GM19463 (cell line): Measurements from ENCODE around the gene SLC27A6.
"Not testable (repeated sequence)": the region's sequence is repeated elsewhere in the genome, so short reads cannot be mapped to it uniquely, and the experiment has no call there.

ENCODE experiments used
- ATAC-seq: cut with Tn5 transposase; IDR thresholded peaks from one replicate; pipeline ENCODE4 v1.9.1; 2021; ENCODE audit warnings: mild to moderate bottlenecking, moderate library complexity; ENCODE audit not compliant: unreplicated experiment

The SLC27A6 gene

GRCh38 chr5:128988476-128988875 lies 23.2 kb downstream of the SLC27A6 start:
- ATAC-seq = no peak

GRCh38 chr5:129001841-129002526 lies 36.7 kb downstream of the SLC27A6 start:
- ATAC-seq = no peak

DNA sequence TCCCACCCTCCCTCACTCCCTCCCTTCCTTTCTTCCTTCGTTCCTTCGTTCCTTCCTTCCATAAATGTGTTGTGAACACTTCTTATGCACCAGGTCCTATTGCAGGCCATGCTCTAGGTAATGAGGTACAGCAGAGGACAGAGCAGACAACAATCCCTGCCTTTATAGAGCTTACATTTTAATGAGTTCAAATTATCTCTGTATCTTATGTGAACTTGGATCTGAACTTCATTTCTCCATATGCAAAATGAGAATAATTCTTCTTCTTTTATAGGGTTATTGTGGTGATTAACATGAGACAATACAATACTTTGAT lies 37.2 kb downstream of the SLC27A6 start:
- ATAC-seq = no peak

DNA sequence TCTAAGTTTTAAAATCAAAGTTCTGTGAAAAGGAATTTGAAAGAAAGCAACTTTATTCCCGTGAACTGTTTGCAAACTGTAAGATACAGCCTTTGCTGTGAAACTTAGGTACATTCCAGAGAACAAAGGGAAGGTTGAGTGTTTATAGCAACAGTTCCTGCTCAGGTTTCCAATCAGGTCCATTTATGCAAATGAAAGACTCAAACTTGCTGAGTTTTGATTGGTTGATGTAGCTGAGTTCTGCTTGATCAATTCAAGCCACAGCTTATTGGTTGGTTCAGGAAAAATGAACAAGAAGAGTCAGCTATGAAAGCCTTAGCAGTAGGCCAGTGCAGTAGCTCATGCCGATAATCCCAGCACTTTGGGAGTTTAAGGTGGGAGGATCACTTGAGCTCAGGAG lies 37.9 kb downstream of the SLC27A6 start:
- ATAC-seq = no peak

- no peak for ATAC-seq
Measured at GRCh38 chr5:129014185-129014584, 48.9 kb downstream of the SLC27A6 start.

GRCh38 chr5:129018837-129019236 lies 53.5 kb downstream of the SLC27A6 start:
- ATAC-seq = no peak

DNA sequence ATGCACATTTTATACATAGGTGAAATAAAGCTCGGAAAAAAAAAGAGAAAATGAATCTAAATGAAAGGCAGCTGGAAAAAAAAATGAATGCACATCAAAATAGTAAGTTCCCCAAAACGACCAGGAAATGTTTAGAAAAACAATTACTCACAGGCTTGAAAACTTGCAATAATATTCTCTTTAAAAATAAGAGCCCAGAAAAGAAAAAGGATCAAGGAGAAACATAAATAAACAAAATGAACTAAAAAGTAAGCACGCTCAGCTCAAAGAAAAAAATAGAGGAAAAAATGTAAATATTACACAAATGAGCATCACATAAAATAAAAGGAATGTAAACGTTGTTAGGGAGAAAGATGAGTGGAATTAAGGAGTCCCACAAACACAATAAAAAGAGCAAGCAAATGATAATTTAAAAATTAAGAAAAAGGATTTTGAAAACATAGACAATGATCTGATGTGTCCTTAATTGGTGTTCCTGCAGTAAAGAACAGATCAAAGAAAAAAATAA lies 54.2 kb downstream of the SLC27A6 start:
- no peak for ATAC-seq

DNA sequence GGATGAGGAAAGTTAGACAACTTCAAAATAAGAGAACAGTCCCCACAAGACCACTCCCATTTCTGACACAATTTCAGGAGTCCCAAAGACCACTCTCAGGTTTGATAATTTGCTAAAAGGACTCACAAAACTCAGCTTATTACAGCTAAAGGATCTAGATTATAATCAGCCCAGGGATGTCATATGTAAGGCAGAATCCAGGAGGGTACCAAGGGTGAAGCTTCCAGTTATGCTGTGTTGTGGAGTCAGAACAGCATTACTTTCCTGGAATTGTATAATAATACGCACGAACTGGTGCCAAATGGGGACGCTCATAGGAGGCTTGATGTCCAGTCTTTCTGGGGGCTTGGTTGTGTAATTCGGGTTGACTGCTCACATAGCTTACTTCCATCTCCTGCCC lies 55.4 kb downstream of the SLC27A6 start:
- ATAC-seq = no peak

- ATAC-seq = no peak
Measured at GRCh38 chr5:129021744-129022143, 56.5 kb downstream of the SLC27A6 start.

DNA sequence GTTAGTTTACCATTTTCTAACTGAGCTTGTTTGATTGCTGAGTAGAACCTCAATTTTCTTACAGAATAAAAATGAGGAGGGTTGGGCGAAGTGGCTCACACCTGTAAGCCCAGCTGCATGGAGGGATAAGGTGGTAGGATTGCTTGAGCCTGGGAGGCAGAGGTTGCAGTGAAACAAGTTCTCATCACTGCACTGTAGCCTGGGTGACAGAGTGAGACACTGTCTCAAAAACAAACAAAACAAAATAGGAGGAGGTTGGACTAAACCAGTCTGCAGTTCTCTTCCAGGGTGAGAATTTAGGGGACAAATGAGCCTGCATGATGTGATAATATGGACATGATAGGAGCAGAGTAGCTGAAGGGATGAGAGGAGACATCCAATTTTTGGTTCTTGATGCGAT lies 57.3 kb downstream of the SLC27A6 start:
- no peak for ATAC-seq

GRCh38 chr5:129027260-129027659 lies 62.0 kb downstream of the SLC27A6 start:
- no peak for ATAC-seq

DNA sequence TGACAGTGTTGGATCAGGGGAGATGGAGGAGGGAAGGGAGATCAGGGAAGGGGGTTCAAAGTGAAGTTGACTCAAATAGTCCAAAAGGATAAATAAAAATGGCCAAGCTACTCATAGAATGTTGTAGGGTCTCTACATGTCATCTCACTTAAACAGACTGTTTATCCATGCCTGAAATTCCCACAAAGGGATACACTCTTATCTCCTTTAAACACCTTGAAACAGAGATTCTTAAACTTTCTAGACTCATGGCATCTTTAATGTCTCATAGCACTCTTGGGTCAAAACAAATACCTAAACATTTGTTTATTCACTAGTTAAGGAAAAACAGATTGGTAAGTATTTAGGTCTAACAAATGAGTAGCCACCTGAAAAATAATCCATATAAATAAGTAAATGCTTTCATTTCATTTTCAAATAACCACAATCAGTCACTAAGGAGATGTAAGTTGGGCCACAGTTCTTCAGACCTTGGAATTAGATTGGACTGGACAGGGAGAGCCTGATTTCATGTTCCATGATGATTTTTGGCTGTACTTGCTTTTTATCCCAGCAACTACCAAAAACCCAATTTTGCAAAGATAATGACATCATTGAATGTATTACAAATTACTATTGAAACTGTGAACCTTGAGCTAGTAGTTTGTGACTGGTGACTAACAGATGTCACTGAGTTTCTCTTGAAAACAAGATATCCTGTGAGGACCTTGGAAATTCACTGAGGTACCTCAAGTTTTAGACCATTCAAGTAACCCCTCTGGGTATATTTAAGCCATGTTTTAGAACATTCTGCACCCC lies 66.8 kb downstream of the SLC27A6 start:
- no peak for ATAC-seq

DNA sequence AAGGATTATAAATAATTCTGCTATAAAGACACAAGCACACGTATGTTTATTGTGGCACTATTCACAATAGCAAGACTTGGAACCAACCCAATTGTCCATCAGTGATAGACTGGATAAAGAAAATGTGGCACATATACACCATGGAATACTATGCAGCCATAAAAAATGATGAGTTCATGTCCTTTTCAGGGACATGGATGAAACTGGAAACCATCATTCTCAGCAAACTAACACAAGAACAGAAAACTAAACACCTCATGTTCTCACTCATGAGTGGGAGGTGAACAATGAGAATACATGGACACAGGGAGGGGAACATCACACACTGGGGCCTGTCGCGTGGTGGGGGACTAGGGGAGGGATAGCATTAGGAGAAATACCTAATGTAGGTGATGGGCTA lies 71.0 kb downstream of the SLC27A6 start:
- ATAC-seq = not testable (repeated sequence)

- no peak for ATAC-seq
Measured at GRCh38 chr5:129041196-129041881, 76.1 kb downstream of the SLC27A6 start.

- no peak for ATAC-seq
Measured at GRCh38 chr5:129042306-129042705, 77.0 kb downstream of the SLC27A6 start.

DNA sequence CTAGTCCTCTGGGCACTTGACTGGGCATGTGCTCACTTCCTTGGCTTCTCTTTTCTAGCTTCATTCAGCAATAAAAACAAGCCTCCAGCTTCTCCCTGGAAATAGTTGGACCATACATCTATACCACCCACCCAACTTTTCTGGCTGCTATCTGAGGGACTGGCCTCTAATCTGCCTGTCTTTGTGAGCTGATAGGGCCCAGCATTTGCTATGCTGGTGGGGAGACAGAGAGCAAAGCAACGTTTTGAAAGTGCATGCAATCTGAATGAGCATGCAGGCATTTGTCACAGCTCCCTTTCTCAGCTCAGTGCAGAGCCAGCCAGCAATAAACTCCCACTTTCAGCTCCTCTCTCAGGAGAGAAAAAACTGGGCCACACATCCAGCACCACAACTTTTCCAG lies 78.6 kb downstream of the SLC27A6 start:
- ATAC-seq = no peak

DNA sequence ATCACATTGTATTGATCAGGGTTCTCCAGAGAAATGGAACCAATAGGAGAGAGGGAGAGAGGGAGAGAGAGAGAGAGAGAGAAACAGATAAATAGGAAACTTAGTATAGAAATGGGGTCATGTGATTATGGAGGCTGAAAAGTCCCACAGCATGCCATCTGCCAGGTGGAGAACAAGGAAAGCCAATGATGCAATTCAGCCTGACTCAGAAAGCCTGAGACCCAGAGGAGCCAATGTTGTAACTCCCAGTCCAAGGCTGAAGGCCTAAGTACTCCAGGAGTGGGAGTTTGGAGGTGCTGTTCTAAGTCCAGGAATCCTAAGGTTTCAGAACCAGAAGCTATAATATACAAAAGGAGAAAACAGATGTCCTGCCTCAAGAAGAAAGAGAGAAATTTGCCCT lies 80.9 kb downstream of the SLC27A6 start:
- ATAC-seq = no peak

- no peak for ATAC-seq
Measured at GRCh38 chr5:129048509-129048908, 83.2 kb downstream of the SLC27A6 start.

DNA sequence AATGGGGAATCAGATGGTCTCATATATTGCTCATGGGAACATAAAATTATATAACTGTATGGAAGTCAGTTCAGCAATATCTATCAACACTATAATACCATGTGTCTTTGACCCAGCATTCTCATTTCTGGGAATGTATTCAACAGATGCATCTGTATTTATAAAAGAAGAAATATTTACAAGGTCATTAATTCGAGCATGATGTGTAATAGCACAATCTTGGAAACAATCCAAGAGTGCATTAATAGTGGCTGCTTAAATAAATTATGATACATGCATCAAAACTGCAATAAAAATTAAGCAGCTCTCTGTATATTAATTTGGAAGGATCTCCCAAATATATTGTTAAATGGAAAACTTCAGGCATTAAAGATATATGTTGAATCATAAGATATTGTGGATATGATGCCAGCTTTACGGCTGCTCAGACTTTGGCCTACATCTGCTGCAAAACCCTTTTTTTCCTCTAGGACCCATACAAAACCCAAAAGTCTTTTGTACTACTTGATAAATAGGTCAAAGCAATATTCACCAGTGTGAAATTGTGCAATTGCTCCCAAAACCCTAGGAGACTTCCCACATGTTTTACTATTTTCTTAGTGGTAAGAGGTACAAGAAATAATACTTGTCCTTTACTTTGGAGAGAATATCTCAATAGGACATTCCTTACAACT lies 84.0 kb downstream of the SLC27A6 start:
- no peak for ATAC-seq

- no peak for ATAC-seq
Measured at GRCh38 chr5:129051283-129051682, 86.0 kb downstream of the SLC27A6 start.

DNA sequence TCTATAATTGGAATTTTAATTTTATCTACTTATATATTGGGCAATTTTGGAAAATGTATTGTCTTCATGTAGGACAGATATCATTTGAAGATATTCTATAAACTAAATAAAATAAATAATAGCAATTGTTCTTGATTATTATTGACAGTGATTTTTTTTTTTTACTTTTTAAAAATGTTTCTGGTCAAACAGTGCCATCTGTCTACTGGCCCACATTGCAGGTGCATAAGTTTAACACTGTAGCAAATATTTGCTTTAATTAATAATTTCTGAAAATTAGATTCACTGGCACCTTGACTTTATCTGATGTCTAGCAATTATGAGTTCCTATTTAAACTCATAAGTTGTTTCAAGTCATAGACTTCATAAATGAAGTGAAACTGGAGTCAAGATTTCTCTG lies 88.2 kb downstream of the SLC27A6 start:
- ATAC-seq = no peak
